ENCODE data around the gene CFD.
"Not testable (repeated sequence)": the region's sequence is repeated elsewhere in the genome, so short reads cannot be mapped to it uniquely, and the experiment has no call there.

The CFD gene

GRCh38 chr19:852136-853013 is 7.1 kb upstream of the CFD start, which contains the start of gene ELANE:
ELANE (plus strand) TSS chr19:852303; CDS start chr19:852329, 26 bp downstream.
- DNase-seq (ENCODE audit: low read depth in 2 of 2, low spot score in 1 of 2) = no peak

- DNase-seq (ENCODE audit: low read depth in 2 of 2, low spot score in 1 of 2) = no peak
These were observed 6.4 kb upstream of the CFD start for GRCh38 chr19:853014-853585.

- not testable (repeated sequence) for DNase-seq (ENCODE audit: low read depth in 2 of 2, low spot score in 1 of 2)
These were observed 5.7 kb upstream of the CFD start for GRCh38 chr19:853614-854220.

- DNase-seq (ENCODE audit: low read depth in 2 of 2, low spot score in 1 of 2) = no peak
These were observed 4.9 kb upstream of the CFD start for GRCh38 chr19:854549-854948.

- DNase-seq (ENCODE audit: low read depth in 2 of 2, low spot score in 1 of 2) = no peak
These were observed 4.3 kb upstream of the CFD start for GRCh38 chr19:855142-855541.

GRCh38 chr19:855566-856120 is 3.8 kb upstream of the CFD start:
- no peak for DNase-seq (ENCODE audit: low read depth in 2 of 2, low spot score in 1 of 2)

- DNase-seq (ENCODE audit: low read depth in 2 of 2, low spot score in 1 of 2) = no peak
These were observed 1.2 kb upstream of the CFD start for GRCh38 chr19:858284-858683.

GRCh38 chr19:861141-861755 is 1.8 kb downstream of the CFD start:
- no peak for DNase-seq (ENCODE audit: low read depth in 2 of 2, low spot score in 1 of 2)

GRCh38 chr19:861756-862580 is 2.5 kb downstream of the CFD start:
- peak in 1 of 2 donors; percentile 57 for DNase-seq (ENCODE audit: low read depth in 2 of 2, low spot score in 1 of 2)

GRCh38 chr19:862581-863314 is 3.3 kb downstream of the CFD start:
- DNase-seq (ENCODE audit: low read depth in 2 of 2, low spot score in 1 of 2) = peak in 1 of 2 donors; percentile 67

- DNase-seq (ENCODE audit: low read depth in 2 of 2, low spot score in 1 of 2) = no peak
These were observed 3.8 kb downstream of the CFD start for GRCh38 chr19:863315-863620.

GRCh38 chr19:866769-867300 is 7.4 kb downstream of the CFD start:
- no peak for DNase-seq (ENCODE audit: low read depth in 2 of 2, low spot score in 1 of 2)

- DNase-seq (ENCODE audit: low read depth in 2 of 2, low spot score in 1 of 2) = no peak
These were observed 7.9 kb downstream of the CFD start for GRCh38 chr19:867301-867793.

- no peak for DNase-seq (ENCODE audit: low read depth in 2 of 2, low spot score in 1 of 2)
These were observed 8.5 kb downstream of the CFD start for GRCh38 chr19:867855-868457.

GRCh38 chr19:868458-869244 is 9.2 kb downstream of the CFD start:
- DNase-seq (ENCODE audit: low read depth in 2 of 2, low spot score in 1 of 2) = no peak

GRCh38 chr19:869245-870177 is 10.0 kb downstream of the CFD start:
- DNase-seq (ENCODE audit: low read depth in 2 of 2, low spot score in 1 of 2) = no peak

GRCh38 chr19:870314-870713 is 10.8 kb downstream of the CFD start:
- no peak for DNase-seq (ENCODE audit: low read depth in 2 of 2, low spot score in 1 of 2)

All from stimulated activated CD8-positive, alpha-beta memory T cell treated with anti-CD3 and anti-CD28 coated beads, Interleukin-4, amount 100 ng/mL, for 1 hour (primary cell).